PFSK-1 (cell line): ENCODE measurements around the gene ACSF2.

ENCODE experiments used
- FOXP2 ChIP-seq: optimal IDR thresholded peaks from 2 replicates; pipeline ENCODE3; 2011; ENCODE audit warnings: borderline replicate concordance, control low read depth, inconsistent platforms; ENCODE audit not compliant: insufficient read depth; ENCODE audit errors: extremely low read length, extremely low read depth
- POLR2AphosphoS5 ChIP-seq: IDR thresholded peaks from 2 replicates; pipeline ENCODE4 v1.6.1; 2012; ENCODE audit warnings: low read depth, mild to moderate bottlenecking, control low read depth, low read length, moderate library complexity
- REST ChIP-seq, 2 experiments: IDR thresholded peaks; 2 replicates each; pipeline versions ENCODE4 v1.6.1 to v1.8.0; 2011 to 2012; ENCODE audit warnings: low read depth in 2 of 2, low read length in 2 of 2, control low read depth in 1 of 2, inconsistent platforms in 1 of 2, mild to moderate bottlenecking in 1 of 2, moderate library complexity in 1 of 2; ENCODE audit not compliant: insufficient read depth in 1 of 2
- SIN3A ChIP-seq: IDR thresholded peaks from 2 replicates; pipeline ENCODE4 v1.6.1; 2012; ENCODE audit warnings: mild to moderate bottlenecking, low read length, moderate library complexity, borderline replicate concordance; ENCODE audit not compliant: insufficient read depth
- TAF1 ChIP-seq: IDR thresholded peaks from 2 replicates; pipeline ENCODE4 v1.6.1; 2012; ENCODE audit warnings: low read length, control low read depth, borderline replicate concordance; ENCODE audit not compliant: insufficient read depth

ACSF2 gene

GRCh38 chr17:50430821-50431618 lies 5.0 kb downstream of the ACSF2 start:
- TF ChIP-seq SIN3A (no peak), POLR2AphosphoS5 (no peak), FOXP2 (no peak), TAF1 (no peak), REST (IDR thresholded peaks at IDR 0.05; ENCODE audit: insufficient read depth in 1 of 2, low read depth in 2 of 2, low read length in 2 of 2) (no peak)

- TF ChIP-seq POLR2AphosphoS5 (no peak), TAF1 (no peak), SIN3A (no peak), FOXP2 (no peak), REST (IDR thresholded peaks at IDR 0.05; ENCODE audit: insufficient read depth in 1 of 2, low read depth in 2 of 2, low read length in 2 of 2) (no peak)
These were observed 6.2 kb downstream of the ACSF2 start for GRCh38 chr17:50432125-50432762.

DNA sequence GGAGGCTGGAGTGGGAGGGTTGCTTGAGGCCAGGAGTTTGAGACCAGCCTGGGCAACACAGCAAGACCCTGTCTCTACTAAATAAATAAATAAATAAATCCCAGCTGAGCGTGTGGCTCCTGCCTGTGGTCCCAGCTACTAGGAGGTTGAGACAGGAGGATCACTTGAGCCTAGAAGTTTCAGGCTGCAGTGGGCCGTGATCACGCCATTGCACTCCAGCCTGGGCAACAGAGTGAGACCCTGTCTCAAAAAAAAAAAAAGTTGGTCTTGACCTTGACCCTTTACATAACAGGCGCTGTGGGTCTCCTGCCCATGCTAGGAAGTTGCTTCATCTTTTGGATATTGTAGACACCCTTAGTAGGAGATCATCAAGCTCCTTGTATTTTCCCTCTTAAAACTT lies 11.4 kb downstream of the ACSF2 start:
- no peak for TF ChIP-seq TAF1
- TF ChIP-seq SIN3A = no peak
- no peak for TF ChIP-seq POLR2AphosphoS5
- no peak for TF ChIP-seq FOXP2
- no peak for TF ChIP-seq REST (IDR thresholded peaks at IDR 0.05; ENCODE audit: insufficient read depth in 1 of 2, low read depth in 2 of 2, low read length in 2 of 2)

DNA sequence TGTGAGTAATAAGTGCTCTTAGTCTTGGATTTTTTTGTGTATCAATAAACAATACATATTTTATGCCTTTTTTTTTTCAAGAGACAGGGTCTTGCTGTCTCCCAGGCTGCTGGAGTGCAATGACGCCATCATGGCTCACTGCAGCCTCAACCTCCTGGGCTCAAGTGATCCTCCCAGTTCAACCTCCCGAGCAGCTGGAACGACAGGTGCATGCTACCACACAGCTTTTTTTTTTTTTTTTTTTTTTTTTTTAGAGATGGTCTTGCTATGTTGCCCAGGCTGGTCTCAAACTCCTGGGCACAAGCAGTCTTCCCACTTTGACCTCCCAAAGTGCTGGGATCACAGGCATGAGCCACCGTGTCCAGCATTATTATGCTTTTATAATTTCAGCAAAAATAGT lies 13.0 kb downstream of the ACSF2 start:
- TF ChIP-seq POLR2AphosphoS5 (no peak), SIN3A (no peak), REST (IDR thresholded peaks at IDR 0.05; ENCODE audit: insufficient read depth in 1 of 2, low read depth in 2 of 2, low read length in 2 of 2) (no peak), TAF1 (no peak), FOXP2 (no peak)
